Ovary (tissue), 9 donors: ENCODE measurements around the gene RIPOR3. TPM values are rescaled to one million over a fixed set of nuclear protein-coding genes. Genes with fewer than 3 reads are reported as not detected.

Experiments
- DNase-seq, 5 donors: peaks; one replicate each; pipeline ENCODE4 v3.0.0-alpha.2; 2019 to 2020
- H3K27ac ChIP-seq, 2 donors: fragments of 200-600 bp; one replicate each; pipeline versions ENCODE4 v1.5.1 to v1.8.0; 2019 to 2022
- H3K27me3 ChIP-seq: fragments of 200-600 bp; one replicate; pipeline ENCODE4 v1.8.0; 2022
- H3K36me3 ChIP-seq: fragments of 200-600 bp; sonication (generic); one replicate; pipeline ENCODE4 v1.5.1; 2019
- H3K4me1 ChIP-seq: one replicate; pipeline ENCODE4 v1.8.1; 2013; ENCODE audit warnings: mild to moderate bottlenecking, moderate library complexity; ENCODE audit not compliant: insufficient read depth
- H3K4me3 ChIP-seq: fragments of 200-600 bp; sonication (generic); one replicate; pipeline ENCODE4 v1.5.1; 2017
- H3K9me3 ChIP-seq, 2 donors: fragments of 200-600 bp in 1 of 2; sonication (generic) in 1 of 2; one replicate each; pipeline versions ENCODE4 v1.5.1 to v1.8.1; 2013 to 2019; ENCODE audit warnings: mild to moderate bottlenecking in 1 of 2, moderate library complexity in 1 of 2
- EP300 ChIP-seq: sonication (generic); formaldehyde crosslinking; IDR thresholded peaks from one replicate; pipeline ENCODE4 v1.6.1; 2017; ENCODE audit warnings: antibody characterized with exemption
- POLR2A ChIP-seq: fragments of 450-650 bp; IDR thresholded peaks from one replicate; pipeline ENCODE4 v1.6.1; 2017; ENCODE audit warnings: antibody characterized with exemption, mild to moderate bottlenecking, moderate library complexity
- WGBS, 3 donors: extraction: QIAGEN DNeasy Blood & Tissue Kit in 1 of 3; methylation state at CpG; one replicate each; pipeline versions ENCODE4 v1.1.5 to v1.1.7; 2013 to 2017; 5-methylcytosine and 5-hydroxymethylcytosine counted together
- intact Hi-C, 4 donors: fragments of 100-400 bp; cut with DNase I; formaldehyde crosslinking; loops; one replicate each; pipeline versions ENCODE4 v1.11.0 to v1.15.1; 2022 to 2023
- polyA plus RNA-seq, 2 donors: library from polyadenylated mRNA; stranded (reverse); fragments of 200-250 nt in 1 of 2; fragments of 350-450 nt in 1 of 2; fragmentation: Illumina TruSeq in 1 of 2; extraction: RNeasy Lipid Tissue Mini Kit (QIAGEN cat#74804) in 1 of 2; gene quantifications; one replicate each; pipeline ENCODE4 v1.2.3, GENCODE V29; 2013 to 2014
- total RNA-seq, 7 donors: library from RNA; depleted of rRNA in 2 of 7; stranded (reverse); fragments of >200 nt in 2 of 7; fragmentation: NEBNext Ultra II Directional in 3 of 7; extraction: Animal tissue kit (Norgen Biotek cat#: 25700) in 3 of 7; gene quantifications; one replicate each; pipeline versions ENCODE4 v1.1.0 to v1.2.4, GENCODE V29; 2016 to 2023
- TF ChIP-seq, protein P1 (sequence below), 3 donors: fragments of 450-650 bp in 2 of 3; fragments of 200-600 bp in 1 of 3; IDR thresholded peaks; one replicate each; pipeline versions ENCODE4 v1.5.1 to v1.8.0; 2016 to 2022; ENCODE audit warnings: antibody characterized with exemption in 3 of 3, mild to moderate bottlenecking in 1 of 3
- donor health status: DM: no; HTN: no; CAD: no; lungs with moderate emphysema.
- donor health status: DM: no; HTN: no; CAD: no.
- donor health status: Bipolar disorder and iron deficiency.
- donor health status: DM: yes; HTN: yes; CAD: no.
- donor health status: DM: no; HTN: no; CAD: no.
- donor health status: DM: yes; HTN: yes; CAD: no.

The RIPOR3 gene
- total and polyA plus RNA-seq, 9 donors = 1.3 to 22.7 (median 8.0) TPM

DNA sequence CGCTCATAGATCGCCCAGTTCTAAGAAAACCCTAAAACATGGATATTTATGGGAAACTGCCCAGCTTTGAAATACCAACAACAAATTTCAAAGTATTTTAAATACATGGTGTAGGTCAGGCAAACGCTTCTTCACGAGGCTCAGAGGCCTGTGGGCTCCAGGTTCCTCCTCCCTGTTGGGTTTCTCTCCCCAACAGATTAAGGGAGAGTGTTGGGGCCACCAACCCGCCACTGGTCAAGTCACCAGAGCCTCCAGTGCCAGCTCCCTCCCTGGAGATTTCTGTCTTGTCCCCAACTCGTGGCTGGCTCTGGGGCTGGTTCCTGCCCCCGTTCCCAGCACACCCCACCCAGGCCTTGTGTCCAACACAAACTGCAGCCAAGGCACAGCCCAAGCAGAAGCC, 93.3 kb downstream of the RIPOR3 start:
- Histone ChIP-seq H3K9me3 (no peaks in the 10 kb centered on the region), H3K4me1 (no peaks in the 10 kb centered on the region), H3K27me3 (no peaks in the 10 kb centered on the region), H3K36me3 (no peaks in the 10 kb centered on the region), H3K27ac (no peak overlapping the region), H3K4me3 (no peak overlapping the region)
- TF ChIP-seq POLR2A (no peak), EP300 (no peak)
- TF ChIP-seq, protein P1, sequence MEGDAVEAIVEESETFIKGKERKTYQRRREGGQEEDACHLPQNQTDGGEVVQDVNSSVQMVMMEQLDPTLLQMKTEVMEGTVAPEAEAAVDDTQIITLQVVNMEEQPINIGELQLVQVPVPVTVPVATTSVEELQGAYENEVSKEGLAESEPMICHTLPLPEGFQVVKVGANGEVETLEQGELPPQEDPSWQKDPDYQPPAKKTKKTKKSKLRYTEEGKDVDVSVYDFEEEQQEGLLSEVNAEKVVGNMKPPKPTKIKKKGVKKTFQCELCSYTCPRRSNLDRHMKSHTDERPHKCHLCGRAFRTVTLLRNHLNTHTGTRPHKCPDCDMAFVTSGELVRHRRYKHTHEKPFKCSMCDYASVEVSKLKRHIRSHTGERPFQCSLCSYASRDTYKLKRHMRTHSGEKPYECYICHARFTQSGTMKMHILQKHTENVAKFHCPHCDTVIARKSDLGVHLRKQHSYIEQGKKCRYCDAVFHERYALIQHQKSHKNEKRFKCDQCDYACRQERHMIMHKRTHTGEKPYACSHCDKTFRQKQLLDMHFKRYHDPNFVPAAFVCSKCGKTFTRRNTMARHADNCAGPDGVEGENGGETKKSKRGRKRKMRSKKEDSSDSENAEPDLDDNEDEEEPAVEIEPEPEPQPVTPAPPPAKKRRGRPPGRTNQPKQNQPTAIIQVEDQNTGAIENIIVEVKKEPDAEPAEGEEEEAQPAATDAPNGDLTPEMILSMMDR (IDR thresholded peaks at IDR 0.05) = no peak
- no peak for DNase-seq
- WGBS, 3 donors = 84 to 88% (median 87%) methylated on average over 7 of the region's 7 CpGs
- intact Hi-C loops = no loop called here

GRCh38 chr20:50597406-50597969, 93.9 kb downstream of the RIPOR3 start:
- Histone ChIP-seq H3K27ac (no peak overlapping the region), H3K4me1 (peaks cover 2% of the 10 kb centered on the region), H3K36me3 (no peaks in the 10 kb centered on the region), H3K4me3 (no peak overlapping the region), H3K9me3 (no peaks in the 10 kb centered on the region), H3K27me3 (no peaks in the 10 kb centered on the region)
- WGBS, 3 donors = 80 to 89% (median 81%) methylated on average over 19 to 22 of the region's 22 CpGs
- no peak for DNase-seq
- intact Hi-C loops = no loop called here
- TF ChIP-seq, protein P1 (IDR thresholded peaks at IDR 0.05) = no peak
- TF ChIP-seq POLR2A = no peak
- no peak for TF ChIP-seq EP300

DNA sequence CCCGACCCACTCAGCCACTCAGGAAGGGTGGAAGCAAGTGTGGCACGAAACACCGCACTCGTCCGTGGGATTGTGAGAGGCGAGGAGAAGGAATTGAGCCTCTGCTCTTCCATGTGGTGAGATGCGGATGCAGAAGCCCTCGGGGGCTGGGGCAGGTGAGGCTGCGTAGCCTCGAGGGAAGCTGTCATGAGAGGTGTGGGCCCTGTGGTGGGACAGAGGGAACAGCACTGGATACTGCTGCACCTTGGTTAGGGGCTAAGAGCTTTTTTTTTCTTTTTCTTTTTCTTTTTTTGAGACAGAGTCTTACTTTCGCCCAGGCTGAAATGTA, 94.7 kb downstream of the RIPOR3 start:
- Histone ChIP-seq H3K4me3 (no peak overlapping the region), H3K27ac (no peak overlapping the region), H3K9me3 (no peaks in the 10 kb centered on the region), H3K36me3 (no peaks in the 10 kb centered on the region), H3K27me3 (no peaks in the 10 kb centered on the region), H3K4me1 (peaks cover 6% of the 10 kb centered on the region)
- intact Hi-C loops = no loop called here
- 75 to 84% (median 82%) methylated on average over 11 of the region's 11 CpGs for WGBS, 3 donors
- no peak for DNase-seq
- no peak for TF ChIP-seq POLR2A
- TF ChIP-seq, protein P1 (IDR thresholded peaks at IDR 0.05) = no peak
- TF ChIP-seq EP300 = no peak

DNA sequence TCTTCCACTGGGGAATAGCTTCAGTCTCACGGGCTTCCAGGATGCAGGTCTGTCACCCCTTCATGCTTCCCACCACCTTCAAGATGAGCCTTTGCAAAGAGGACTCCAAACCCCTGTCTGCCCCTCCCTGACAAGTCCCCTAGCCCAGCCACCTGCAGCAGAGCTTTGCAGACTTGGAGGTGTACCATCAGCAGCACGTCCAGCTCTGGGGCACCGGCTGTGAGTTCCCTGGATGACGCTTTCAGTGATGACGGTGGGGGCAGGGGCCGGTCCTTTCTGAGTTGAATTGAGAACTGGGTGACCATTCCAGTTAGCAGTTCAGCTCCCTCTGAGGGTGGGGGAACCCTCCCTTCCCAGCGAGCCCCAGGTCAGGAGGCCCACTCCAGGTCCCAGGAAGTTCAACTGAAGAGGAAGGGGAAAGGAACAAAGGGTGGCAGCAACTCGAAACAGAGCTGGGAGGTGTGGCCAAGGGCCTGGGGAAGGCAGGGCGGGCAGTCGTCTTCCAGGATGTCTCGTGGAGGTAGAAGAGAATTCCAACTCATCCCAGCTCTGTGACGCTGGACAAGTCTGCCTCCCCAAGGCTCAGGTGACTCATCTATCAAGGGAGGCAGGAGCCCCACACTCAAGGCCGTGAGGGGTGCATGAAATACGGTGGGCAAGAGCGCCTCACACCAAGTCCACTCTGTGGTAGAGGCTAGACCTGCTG, 95.2 kb downstream of the RIPOR3 start:
- DNase-seq = no peak
- intact Hi-C loops = no loop called here
- no peak for TF ChIP-seq EP300
- TF ChIP-seq, protein P1 (IDR thresholded peaks at IDR 0.05) = no peak
- no peak for TF ChIP-seq POLR2A
- no peaks in the 10 kb centered on the region for H3K27me3 ChIP-seq
- H3K36me3 ChIP-seq = no peaks in the 10 kb centered on the region
- WGBS, 3 donors = 27 to 43% (median 28%) methylated on average over 15 of the region's 15 CpGs
- H3K4me3 ChIP-seq = no peak overlapping the region
- H3K27ac ChIP-seq = no peak overlapping the region
- H3K9me3 ChIP-seq = no peaks in the 10 kb centered on the region
- H3K4me1 ChIP-seq = peaks cover 6% of the 10 kb centered on the region
